Measurements from ENCODE around the gene SNRPN.

DNA sequence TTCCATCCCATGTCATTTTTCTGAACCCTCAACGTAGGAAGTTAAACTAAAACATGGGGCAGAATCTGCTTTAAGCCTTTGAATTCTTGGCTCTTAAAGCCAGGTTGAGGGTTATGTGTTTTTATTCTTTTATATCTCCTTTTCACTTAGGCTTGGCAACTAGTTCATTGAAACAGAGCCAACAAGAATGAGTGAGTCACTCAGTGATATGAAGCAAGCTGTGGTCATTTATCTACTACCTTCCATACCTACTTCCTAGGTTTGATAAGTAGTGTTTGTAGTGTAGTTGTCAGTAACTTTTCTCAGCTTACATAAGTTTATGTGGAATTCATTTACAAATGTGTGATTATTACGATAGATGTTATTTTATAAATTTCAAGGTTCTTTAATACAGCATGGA, 67.4 kb downstream of the SNRPN start:
- TF ChIP-seq, protein P1, sequence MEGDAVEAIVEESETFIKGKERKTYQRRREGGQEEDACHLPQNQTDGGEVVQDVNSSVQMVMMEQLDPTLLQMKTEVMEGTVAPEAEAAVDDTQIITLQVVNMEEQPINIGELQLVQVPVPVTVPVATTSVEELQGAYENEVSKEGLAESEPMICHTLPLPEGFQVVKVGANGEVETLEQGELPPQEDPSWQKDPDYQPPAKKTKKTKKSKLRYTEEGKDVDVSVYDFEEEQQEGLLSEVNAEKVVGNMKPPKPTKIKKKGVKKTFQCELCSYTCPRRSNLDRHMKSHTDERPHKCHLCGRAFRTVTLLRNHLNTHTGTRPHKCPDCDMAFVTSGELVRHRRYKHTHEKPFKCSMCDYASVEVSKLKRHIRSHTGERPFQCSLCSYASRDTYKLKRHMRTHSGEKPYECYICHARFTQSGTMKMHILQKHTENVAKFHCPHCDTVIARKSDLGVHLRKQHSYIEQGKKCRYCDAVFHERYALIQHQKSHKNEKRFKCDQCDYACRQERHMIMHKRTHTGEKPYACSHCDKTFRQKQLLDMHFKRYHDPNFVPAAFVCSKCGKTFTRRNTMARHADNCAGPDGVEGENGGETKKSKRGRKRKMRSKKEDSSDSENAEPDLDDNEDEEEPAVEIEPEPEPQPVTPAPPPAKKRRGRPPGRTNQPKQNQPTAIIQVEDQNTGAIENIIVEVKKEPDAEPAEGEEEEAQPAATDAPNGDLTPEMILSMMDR (IDR thresholded peaks at IDR 0.05), result no peak
- no peak for TF ChIP-seq POLR2A (IDR thresholded peaks at IDR 0.05)

All from sigmoid colon (tissue), 3 donors.